Body of pancreas (tissue), 4 donors: ENCODE data around the gene HES4. TPM values are rescaled to one million over a fixed set of nuclear protein-coding genes. Genes with fewer than 3 reads are reported as not detected.

ENCODE experiments used
- ATAC-seq: fragments of 150-250 bp; one replicate; pipeline ENCODE4 v1.9.1; 2016
- DNase-seq, 4 donors: peaks; one replicate each; pipeline ENCODE4 v3.0.0-alpha.2; 2019
- H3K27ac ChIP-seq, 4 donors: fragments of 200-600 bp; sonication (generic); 1 replicate in 3 of 4; 2 replicates in 1 of 4; pipeline versions ENCODE4 v1.5.1 to v1.6.1; 2016 to 2019; ENCODE audit warnings: mild to moderate bottlenecking in 1 of 4, mixed read lengths in 1 of 4, moderate library complexity in 1 of 4
- H3K27me3 ChIP-seq, 2 donors: fragments of 200-600 bp; sonication (generic); one replicate each; pipeline ENCODE4 v1.6.0; 2016; ENCODE audit warnings: mild to moderate bottlenecking in 1 of 2
- H3K36me3 ChIP-seq, 2 donors: fragments of 200-600 bp; sonication (generic); replicated peaks in 1 of 2; 2 replicates each; pipeline ENCODE4 v1.5.1; 2016; ENCODE audit warnings: low read depth in 2 of 2; ENCODE audit not compliant: insufficient read depth in 1 of 2
- H3K4me1 ChIP-seq: fragments of 200-600 bp; sonication (generic); one replicate; pipeline ENCODE4 v1.6.0; 2016
- H3K4me3 ChIP-seq, 2 donors: fragments of 200-600 bp; sonication (generic); 1 replicate in 1 of 2; 2 replicates in 1 of 2; pipeline ENCODE4 v1.5.1; 2016 to 2019
- H3K9me3 ChIP-seq, 3 donors: fragments of 200-600 bp; sonication (generic); 1 replicate in 2 of 3; 2 replicates in 1 of 3; pipeline ENCODE4 v1.5.1; 2016
- CTCF ChIP-seq, 7 experiments: fragments of 450-650 bp in 4 of 7; fragments of 200-600 bp in 3 of 7; sonication (generic) in 3 of 7; IDR thresholded peaks; one replicate each; pipeline ENCODE4 v1.5.1; 2016 to 2019; ENCODE audit warnings: antibody characterized with exemption in 7 of 7
- POLR2A ChIP-seq, 3 donors: fragments of 450-650 bp; IDR thresholded peaks; one replicate each; pipeline ENCODE4 v1.6.1; 2016; ENCODE audit warnings: antibody characterized with exemption in 3 of 3, mild to moderate bottlenecking in 2 of 3
- WGBS, 2 donors: methylation state at CpG; one replicate each; pipeline ENCODE4 v1.1.5; 2017; 5-methylcytosine and 5-hydroxymethylcytosine counted together
- intact Hi-C: fragments of 100-400 bp; cut with DNase I; formaldehyde crosslinking; loops from one replicate; pipeline ENCODE4 v1.15.1; 2023
- total RNA-seq, 2 donors: library from RNA; depleted of rRNA; stranded (reverse); fragments of >200 nt; gene quantifications; one replicate each; pipeline ENCODE4 v1.1.0, GENCODE V29; 2016

Gene HES4
- total RNA-seq, 2 donors from 2014 or later = 44.1 to 97.2 TPM

GRCh38 chr1:963746-964525 lies 36.0 kb downstream of the HES4 start:
- TF ChIP-seq POLR2A (IDR thresholded peaks at IDR 0.05) (no peak), CTCF (IDR thresholded peaks at IDR 0.05) (no peak)
- 90 to 95% methylated on average over 17 to 28 of the region's 47 CpGs for WGBS, 2 donors
- H3K9me3 ChIP-seq = no peaks in the 10 kb centered on the region
- peaks cover 37% of the 10 kb centered on the region for H3K4me1 ChIP-seq
- no peak overlapping the region for H3K27ac ChIP-seq
- H3K36me3 ChIP-seq = no peaks in the 10 kb centered on the region
- H3K27me3 ChIP-seq = no peaks in the 10 kb centered on the region
- ATAC-seq (no peak), DNase-seq (no peak)
- intact Hi-C loops = no loop called here
- H3K4me3 ChIP-seq = no peak overlapping the region

DNA sequence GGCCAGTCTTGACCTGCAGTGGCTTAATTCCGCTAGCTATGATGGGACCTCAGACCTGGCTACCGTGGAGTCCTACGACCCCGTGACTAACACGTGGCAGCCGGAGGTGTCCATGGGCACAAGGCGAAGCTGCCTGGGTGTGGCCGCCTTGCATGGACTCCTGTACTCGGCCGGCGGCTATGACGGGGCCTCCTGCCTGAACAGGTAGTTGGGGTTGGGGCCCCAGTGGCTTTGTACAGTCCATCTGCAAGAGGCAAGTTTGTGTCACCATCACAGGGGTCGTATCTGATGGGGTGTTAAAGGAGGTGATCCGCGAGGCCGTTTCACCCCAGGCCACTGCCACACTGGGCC lies 36.6 kb downstream of the HES4 start:
- Histone ChIP-seq H3K36me3 (no peaks in the 10 kb centered on the region), H3K9me3 (no peaks in the 10 kb centered on the region), H3K27me3 (no peaks in the 10 kb centered on the region), H3K27ac (no peak overlapping the region), H3K4me1 (peaks cover 40% of the 10 kb centered on the region), H3K4me3 (no peak overlapping the region)
- DNase-seq = no peak
- WGBS, 2 donors = 90% methylated on average over 2 to 16 of the region's 16 CpGs
- intact Hi-C loops = no loop called here
- TF ChIP-seq CTCF (IDR thresholded peaks at IDR 0.05) = no peak
- no peak for TF ChIP-seq POLR2A (IDR thresholded peaks at IDR 0.05)
- ATAC-seq = no peak

DNA sequence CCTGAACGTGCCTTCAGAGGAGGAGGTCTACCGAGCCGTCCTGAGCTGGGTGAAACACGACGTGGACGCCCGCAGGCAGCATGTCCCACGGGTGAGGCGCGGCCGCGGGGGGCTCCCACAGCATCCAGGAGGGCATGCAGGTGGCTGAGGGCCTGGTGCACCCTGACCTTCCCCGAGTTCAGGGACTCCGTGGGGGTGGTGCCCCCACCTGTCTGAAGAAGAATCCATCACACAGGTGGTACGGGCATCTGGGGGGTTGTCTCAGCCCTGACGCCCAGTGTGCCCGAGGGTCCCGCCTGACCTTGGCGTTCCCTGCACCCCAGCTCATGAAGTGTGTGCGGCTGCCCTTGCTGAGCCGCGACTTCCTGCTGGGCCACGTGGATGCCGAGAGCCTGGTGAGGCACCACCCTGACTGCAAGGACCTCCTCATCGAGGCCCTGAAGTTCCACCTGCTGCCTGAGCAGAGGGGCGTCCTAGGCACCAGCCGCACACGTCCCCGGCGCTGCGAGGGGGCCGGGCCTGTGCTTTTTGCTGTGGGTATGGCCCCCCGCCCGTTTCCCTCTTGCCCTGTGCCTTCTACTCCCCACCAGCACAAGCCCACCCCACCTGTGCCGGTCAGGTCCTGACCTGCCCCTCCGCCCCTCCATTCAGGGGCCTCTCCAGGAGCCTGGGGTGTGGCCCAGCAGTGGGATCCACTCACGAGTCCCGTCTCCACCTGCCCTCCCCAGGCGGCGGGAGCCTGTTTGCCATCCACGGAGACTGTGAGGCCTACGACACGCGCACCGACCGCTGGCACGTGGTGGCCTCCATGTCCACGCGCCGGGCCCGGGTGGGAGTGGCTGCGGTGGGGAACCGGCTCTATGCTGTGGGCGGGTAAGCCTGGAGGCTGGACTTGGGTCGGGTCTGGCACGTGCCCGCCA lies 37.3 kb downstream of the HES4 start:
- H3K27me3 ChIP-seq = no peaks in the 10 kb centered on the region
- intact Hi-C loops = no loop called here
- no peak overlapping the region for H3K4me3 ChIP-seq
- peaks cover 42% of the 10 kb centered on the region for H3K4me1 ChIP-seq
- no peak for TF ChIP-seq CTCF (IDR thresholded peaks at IDR 0.05)
- no peak for TF ChIP-seq POLR2A (IDR thresholded peaks at IDR 0.05)
- no peaks in the 10 kb centered on the region for H3K9me3 ChIP-seq
- ATAC-seq (no peak), DNase-seq (no peak)
- H3K27ac ChIP-seq = no peak overlapping the region
- H3K36me3 ChIP-seq = no peaks in the 10 kb centered on the region
- WGBS, 2 donors = 95 to 96% methylated on average over 27 to 42 of the region's 57 CpGs

DNA sequence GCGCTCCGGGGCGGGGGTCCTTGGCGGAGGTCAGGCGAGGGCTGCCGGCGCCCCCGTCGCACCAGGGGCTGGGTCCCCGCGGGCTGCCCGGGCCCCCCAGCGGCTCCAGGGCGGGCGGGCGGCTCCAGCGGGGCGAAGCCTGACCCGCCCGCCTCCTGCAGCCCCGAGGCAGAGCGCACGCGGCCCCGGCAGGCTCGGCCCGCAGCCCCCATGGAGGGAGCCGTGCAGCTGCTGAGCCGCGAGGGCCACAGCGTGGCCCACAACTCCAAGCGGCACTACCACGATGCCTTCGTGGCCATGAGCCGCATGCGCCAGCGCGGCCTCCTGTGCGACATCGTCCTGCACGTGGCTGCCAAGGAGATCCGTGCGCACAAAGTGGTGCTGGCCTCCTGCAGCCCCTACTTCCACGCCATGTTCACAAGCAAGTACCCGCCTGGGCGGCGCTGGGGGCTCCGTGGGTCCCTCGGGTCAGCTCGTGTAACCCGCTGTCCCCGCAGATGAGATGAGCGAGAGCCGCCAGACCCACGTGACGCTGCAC lies 38.7 kb downstream of the HES4 start:
- no peak for TF ChIP-seq CTCF (IDR thresholded peaks at IDR 0.05)
- no peak for TF ChIP-seq POLR2A (IDR thresholded peaks at IDR 0.05)
- Histone ChIP-seq H3K36me3 (peaks cover 0 to 3% of the 10 kb centered on the region in 2 donors), H3K4me1 (peaks cover 39% of the 10 kb centered on the region), H3K4me3 (peak overlapping the region in 1 of 2 donors; percentile 60), H3K9me3 (no peaks in the 10 kb centered on the region), H3K27ac (no peak overlapping the region), H3K27me3 (no peaks in the 10 kb centered on the region)
- intact Hi-C loops = no loop called here
- WGBS, 2 donors = 36 to 97% methylated on average over 12 to 54 of the region's 56 CpGs
- ATAC-seq = no peak
- DNase-seq = no peak
